ENCODE measurements around the gene KCTD14.
"Not testable (repeated sequence)": the region's sequence is repeated elsewhere in the genome, so short reads cannot be mapped to it uniquely, and the experiment has no call there.

The KCTD14 gene

GRCh38 chr11:77993902-77994301 lies 29.2 kb downstream of the KCTD14 start:
- Histone ChIP-seq H3K9me3 (ENCODE audit: control insufficient read depth, insufficient read depth, low read length) (no peaks in the 10 kb centered on the region), H3K36me3 (ENCODE audit: insufficient read depth, low read length) (no peaks in the 10 kb centered on the region), H3K9ac (ENCODE audit: low read depth, low read length) (peak overlapping the region; percentile 81), H3K4me1 (ENCODE audit: insufficient read depth, low read length) (no peaks in the 10 kb centered on the region)

- no peaks in the 10 kb centered on the region for H3K36me3 ChIP-seq (ENCODE audit: insufficient read depth, low read length)
- H3K4me1 ChIP-seq (ENCODE audit: insufficient read depth, low read length): no peaks in the 10 kb centered on the region
- H3K9me3 ChIP-seq (ENCODE audit: control insufficient read depth, insufficient read depth, low read length): no peaks in the 10 kb centered on the region
- no peak overlapping the region for H3K9ac ChIP-seq (ENCODE audit: low read depth, low read length)
These were observed 32.1 kb downstream of the KCTD14 start for GRCh38 chr11:77990981-77991380.

DNA sequence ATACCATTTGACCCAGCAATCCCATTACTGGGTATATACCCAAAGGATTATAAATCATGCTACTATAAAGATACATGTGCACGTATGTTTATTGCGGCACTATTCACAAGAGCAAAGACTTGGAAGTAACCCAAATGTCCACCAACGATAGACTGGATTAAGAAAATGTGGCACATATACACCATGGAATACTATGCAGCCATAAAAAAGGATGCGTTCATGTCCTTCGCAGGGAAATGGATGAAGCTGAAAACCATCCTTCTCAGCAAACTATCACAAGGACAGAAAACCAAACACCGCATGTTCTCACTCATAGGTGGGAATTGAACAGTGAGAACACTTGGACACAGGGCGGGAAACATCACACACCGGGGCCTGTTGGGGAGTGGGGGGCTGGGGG lies 36.6 kb downstream of the KCTD14 start:
- H3K36me3 ChIP-seq (ENCODE audit: insufficient read depth, low read length); H3K9me3 ChIP-seq (ENCODE audit: control insufficient read depth, insufficient read depth, low read length); H3K9ac ChIP-seq (ENCODE audit: low read depth, low read length); H3K4me1 ChIP-seq (ENCODE audit: insufficient read depth, low read length): not testable (repeated sequence)

DNA sequence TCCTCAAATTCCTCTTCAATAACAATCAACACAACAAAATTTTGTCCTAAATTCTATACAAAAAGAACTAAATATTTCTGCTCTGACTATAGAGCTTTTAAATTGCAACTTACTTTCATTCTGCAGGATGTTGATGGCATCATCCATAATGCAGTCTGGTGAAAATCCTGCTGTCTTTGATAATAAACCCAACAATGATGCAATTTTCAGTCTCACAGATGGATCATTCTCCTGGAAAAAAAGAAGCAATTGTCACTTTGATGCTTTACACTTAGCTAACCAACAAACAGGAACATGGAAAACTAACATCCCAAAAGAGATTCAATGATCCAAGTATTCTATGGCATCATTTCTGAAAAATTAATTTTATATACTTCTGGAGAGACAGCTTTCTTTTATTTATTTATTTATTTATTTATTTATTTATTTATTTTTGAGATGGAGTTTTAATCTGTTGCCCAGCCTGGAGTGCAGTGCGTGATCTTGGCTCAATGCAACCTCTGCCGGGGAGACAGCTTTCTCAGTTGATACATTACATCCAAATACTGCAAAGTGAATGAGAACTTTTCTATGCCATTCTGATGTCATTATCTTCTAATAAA lies 41.6 kb downstream of the KCTD14 start:
- Histone ChIP-seq H3K9me3 (ENCODE audit: control insufficient read depth, insufficient read depth, low read length) (no peaks in the 10 kb centered on the region), H3K9ac (ENCODE audit: low read depth, low read length) (no peak overlapping the region), H3K36me3 (ENCODE audit: insufficient read depth, low read length) (peaks cover 4% of the 10 kb centered on the region; the same call in 1 of the 2 replicates), H3K4me1 (ENCODE audit: insufficient read depth, low read length) (no peaks in the 10 kb centered on the region)

DNA sequence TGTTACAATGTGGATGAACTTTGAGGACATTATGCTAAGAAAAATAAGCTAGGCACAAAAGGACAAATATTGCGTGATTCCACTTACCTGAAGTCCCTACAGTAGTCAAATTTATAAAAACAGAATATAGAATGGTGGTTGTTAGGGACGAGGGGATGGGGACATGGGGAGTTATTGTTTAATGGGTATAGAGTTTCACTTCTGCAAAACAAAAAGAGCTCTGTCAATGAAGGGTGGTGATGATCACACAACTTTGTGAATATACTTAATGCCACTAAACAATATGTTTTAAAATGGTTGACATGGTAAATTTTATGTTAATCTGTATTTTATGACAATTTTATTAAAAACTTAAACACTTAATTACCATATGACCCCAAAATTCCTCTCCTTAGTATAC lies 54.7 kb downstream of the KCTD14 start:
- Histone ChIP-seq H3K9me3 (ENCODE audit: control insufficient read depth, insufficient read depth, low read length) (no peaks in the 10 kb centered on the region), H3K4me1 (ENCODE audit: insufficient read depth, low read length) (no peaks in the 10 kb centered on the region), H3K9ac (ENCODE audit: low read depth, low read length) (no peak overlapping the region), H3K36me3 (ENCODE audit: insufficient read depth, low read length) (no peaks in the 10 kb centered on the region)

DNA sequence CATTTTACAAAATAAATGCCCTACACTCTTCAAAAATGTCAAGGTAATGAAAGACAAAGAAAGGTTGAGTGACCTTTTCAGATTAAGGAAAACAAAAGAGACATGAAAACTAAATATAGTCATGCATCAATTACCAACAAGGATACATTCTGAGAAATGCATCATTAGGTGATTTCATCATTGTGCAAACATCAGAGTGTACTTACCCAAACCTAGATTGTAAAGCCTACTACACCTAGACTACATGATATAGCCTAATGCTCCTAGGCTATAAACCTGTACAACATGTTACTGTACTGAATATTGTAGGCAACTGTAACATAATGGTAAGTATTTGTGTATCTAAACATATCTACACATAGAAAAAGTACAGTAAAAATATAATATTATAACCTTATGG lies 55.3 kb downstream of the KCTD14 start:
- no peaks in the 10 kb centered on the region for H3K9me3 ChIP-seq (ENCODE audit: control insufficient read depth, insufficient read depth, low read length)
- no peak overlapping the region for H3K9ac ChIP-seq (ENCODE audit: low read depth, low read length)
- H3K36me3 ChIP-seq (ENCODE audit: insufficient read depth, low read length): no peaks in the 10 kb centered on the region
- H3K4me1 ChIP-seq (ENCODE audit: insufficient read depth, low read length): no peaks in the 10 kb centered on the region

- H3K9me3 ChIP-seq (ENCODE audit: control insufficient read depth, insufficient read depth, low read length): no peaks in the 10 kb centered on the region
- H3K36me3 ChIP-seq (ENCODE audit: insufficient read depth, low read length): no peaks in the 10 kb centered on the region
- H3K9ac ChIP-seq (ENCODE audit: low read depth, low read length): no peak overlapping the region
- H3K4me1 ChIP-seq (ENCODE audit: insufficient read depth, low read length): no peaks in the 10 kb centered on the region
These were observed 56.0 kb downstream of the KCTD14 start for GRCh38 chr11:77967121-77967520.

GRCh38 chr11:77966338-77966737 lies 56.7 kb downstream of the KCTD14 start:
- Histone ChIP-seq H3K9me3 (ENCODE audit: control insufficient read depth, insufficient read depth, low read length) (no peaks in the 10 kb centered on the region), H3K9ac (ENCODE audit: low read depth, low read length) (no peak overlapping the region), H3K36me3 (ENCODE audit: insufficient read depth, low read length) (no peaks in the 10 kb centered on the region), H3K4me1 (ENCODE audit: insufficient read depth, low read length) (no peaks in the 10 kb centered on the region)

Measured in ES-I3 (cell line).